Body of pancreas (tissue), 4 donors: ENCODE data around the gene RNU5B-1.

Experiments
- POLR2A ChIP-seq, 3 donors: fragments of 450-650 bp; IDR thresholded peaks; one replicate each; pipeline ENCODE4 v1.6.1; 2016; ENCODE audit warnings: antibody characterized with exemption in 3 of 3, mild to moderate bottlenecking in 2 of 3
- TF ChIP-seq, protein P1 (sequence below), 7 experiments: fragments of 450-650 bp in 4 of 7; fragments of 200-600 bp in 3 of 7; sonication (generic) in 3 of 7; IDR thresholded peaks; one replicate each; pipeline ENCODE4 v1.5.1; 2016 to 2019; ENCODE audit warnings: antibody characterized with exemption in 7 of 7

GRCh38 chr15:65285291-65286068, 19.0 kb upstream of the RNU5B-1 start:
- TF ChIP-seq, protein P1, sequence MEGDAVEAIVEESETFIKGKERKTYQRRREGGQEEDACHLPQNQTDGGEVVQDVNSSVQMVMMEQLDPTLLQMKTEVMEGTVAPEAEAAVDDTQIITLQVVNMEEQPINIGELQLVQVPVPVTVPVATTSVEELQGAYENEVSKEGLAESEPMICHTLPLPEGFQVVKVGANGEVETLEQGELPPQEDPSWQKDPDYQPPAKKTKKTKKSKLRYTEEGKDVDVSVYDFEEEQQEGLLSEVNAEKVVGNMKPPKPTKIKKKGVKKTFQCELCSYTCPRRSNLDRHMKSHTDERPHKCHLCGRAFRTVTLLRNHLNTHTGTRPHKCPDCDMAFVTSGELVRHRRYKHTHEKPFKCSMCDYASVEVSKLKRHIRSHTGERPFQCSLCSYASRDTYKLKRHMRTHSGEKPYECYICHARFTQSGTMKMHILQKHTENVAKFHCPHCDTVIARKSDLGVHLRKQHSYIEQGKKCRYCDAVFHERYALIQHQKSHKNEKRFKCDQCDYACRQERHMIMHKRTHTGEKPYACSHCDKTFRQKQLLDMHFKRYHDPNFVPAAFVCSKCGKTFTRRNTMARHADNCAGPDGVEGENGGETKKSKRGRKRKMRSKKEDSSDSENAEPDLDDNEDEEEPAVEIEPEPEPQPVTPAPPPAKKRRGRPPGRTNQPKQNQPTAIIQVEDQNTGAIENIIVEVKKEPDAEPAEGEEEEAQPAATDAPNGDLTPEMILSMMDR (IDR thresholded peaks at IDR 0.05) = no peak
- no peak for TF ChIP-seq POLR2A (IDR thresholded peaks at IDR 0.05)
